Activated CD8-positive, alpha-beta memory T cell treated with anti-CD3 and anti-CD28 coated beads, Interleukin-2, amount 50 U/mL, for 24 hours (primary cell): ENCODE data around the gene PRIM2.
"Not testable (repeated sequence)": the region's sequence is repeated elsewhere in the genome, so short reads cannot be mapped to it uniquely, and the experiment has no call there.

Experiments used
- DNase-seq: peaks from one replicate; pipeline ENCODE4 v3.0.0-alpha.2; 2020; ENCODE audit errors: extremely low read depth

The PRIM2 gene

GRCh38 chr6:57308755-57309154 lies 8.7 kb upstream of the PRIM2 start:
- not testable (repeated sequence) for DNase-seq

GRCh38 chr6:57310095-57310816 lies 7.2 kb upstream of the PRIM2 start:
- not testable (repeated sequence) for DNase-seq

- DNase-seq, result no peak
These were observed 6.6 kb upstream of the PRIM2 start for GRCh38 chr6:57310817-57311157.

GRCh38 chr6:57311300-57312003 lies 6.0 kb upstream of the PRIM2 start:
- not testable (repeated sequence) for DNase-seq

- DNase-seq, result no peak
These were observed 5.5 kb upstream of the PRIM2 start for GRCh38 chr6:57312004-57312345.

- no peak for DNase-seq
These were observed 4.4 kb upstream of the PRIM2 start for GRCh38 chr6:57313009-57313408.

GRCh38 chr6:57313711-57314471 lies 3.5 kb upstream of the PRIM2 start:
- DNase-seq, result no peak

GRCh38 chr6:57315111-57315510 lies 2.3 kb upstream of the PRIM2 start:
- DNase-seq, result no peak

GRCh38 chr6:57315851-57316250 lies 1.6 kb upstream of the PRIM2 start:
- no peak for DNase-seq

GRCh38 chr6:57316581-57317059 lies 810 bp upstream of the PRIM2 start:
- DNase-seq, result peak; percentile 58

GRCh38 chr6:57324538-57324937 lies 7.1 kb downstream of the PRIM2 start:
- no peak for DNase-seq

- DNase-seq, result no peak
These were observed 9.9 kb downstream of the PRIM2 start for GRCh38 chr6:57327311-57327710.

- no peak for DNase-seq
These were observed 10.6 kb downstream of the PRIM2 start for GRCh38 chr6:57328074-57328473.

- DNase-seq, result no peak
These were observed 12.5 kb downstream of the PRIM2 start for GRCh38 chr6:57329933-57330332.

- no peak for DNase-seq
These were observed 24.8 kb downstream of the PRIM2 start for GRCh38 chr6:57342148-57342669.

GRCh38 chr6:57343342-57343741 lies 25.9 kb downstream of the PRIM2 start:
- not testable (repeated sequence) for DNase-seq

- DNase-seq, result not testable (repeated sequence)
These were observed 29.3 kb downstream of the PRIM2 start for GRCh38 chr6:57346715-57347114.

GRCh38 chr6:57347597-57347996 lies 30.2 kb downstream of the PRIM2 start:
- not testable (repeated sequence) for DNase-seq

GRCh38 chr6:57350443-57350842 lies 33.0 kb downstream of the PRIM2 start:
- DNase-seq, result not testable (repeated sequence)

GRCh38 chr6:57352596-57352995 lies 35.2 kb downstream of the PRIM2 start:
- not testable (repeated sequence) for DNase-seq

- DNase-seq, result not testable (repeated sequence)
These were observed 40.9 kb downstream of the PRIM2 start for GRCh38 chr6:57358319-57358718.

GRCh38 chr6:57359766-57360165 lies 42.3 kb downstream of the PRIM2 start:
- DNase-seq, result not testable (repeated sequence)
